Neural crest cell (in vitro differentiated cells): ENCODE data around the gene ELAC2. TPM values are rescaled to one million over a fixed set of nuclear protein-coding genes. Genes with fewer than 3 reads are reported as not detected.

Experiments used
- DNase-seq: peaks from one replicate; pipeline ENCODE4 v3.0.0; 2021; ENCODE audit warnings: low read depth, mixed read lengths, low spot score
- H3K27ac Mint-ChIP-seq: one replicate; pipeline ENCODE4 v1.8.0; 2021; ENCODE audit warnings: mild to moderate bottlenecking, mixed read lengths; ENCODE audit not compliant: unreplicated experiment
- H3K27me3 Mint-ChIP-seq: 2 replicates; pipeline ENCODE4 v1.8.0; 2021; ENCODE audit warnings: low read depth, mild to moderate bottlenecking, mixed read lengths
- H3K36me3 Mint-ChIP-seq: 2 replicates; pipeline ENCODE4 v1.8.0; 2021; ENCODE audit warnings: low read depth, mild to moderate bottlenecking, mixed read lengths
- H3K4me1 Mint-ChIP-seq: 2 replicates; pipeline ENCODE4 v1.8.0; 2021; ENCODE audit warnings: mixed read lengths
- H3K4me3 Mint-ChIP-seq: one replicate; pipeline ENCODE4 v1.8.0; 2021; ENCODE audit warnings: mild to moderate bottlenecking, mixed read lengths
- H3K9me3 Mint-ChIP-seq: 2 replicates; pipeline ENCODE4 v1.8.0; 2021; ENCODE audit warnings: mixed read lengths
- total RNA-seq: library from RNA; stranded (reverse); gene quantifications from 2 replicates; pipeline ENCODE4 v1.2.1, GENCODE V29; 2021
- TF ChIP-seq, protein P1 (sequence below): fragments of 200-600 bp; sonication (generic); conservative IDR thresholded peaks from 2 replicates; pipeline ENCODE4 v1.5.0; 2021; ENCODE audit warnings: antibody characterized with exemption, mild to moderate bottlenecking

Gene ELAC2
- total RNA-seq, 1 donor from 2014 or later, result 66.9 TPM

DNA sequence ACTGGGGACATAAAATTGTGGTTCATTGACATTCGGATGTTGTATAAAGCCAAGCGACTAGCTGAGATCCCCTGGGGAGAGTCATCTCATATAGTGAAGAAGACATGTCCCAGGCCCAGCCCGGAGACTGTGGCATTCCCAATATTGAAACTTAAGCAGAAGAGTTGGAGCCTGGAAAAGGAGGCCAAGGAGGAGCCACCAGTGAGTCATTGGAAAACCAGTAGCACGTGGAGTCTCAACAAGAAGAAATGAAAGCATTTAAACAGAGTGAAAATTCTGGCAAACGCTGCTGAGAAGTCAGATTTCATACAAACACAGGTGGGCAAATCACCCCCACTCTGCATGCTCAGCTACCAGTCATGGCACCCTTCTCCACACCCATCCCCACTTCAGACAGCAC lies 9.4 kb upstream of the ELAC2 start:
- TF ChIP-seq, protein P1, sequence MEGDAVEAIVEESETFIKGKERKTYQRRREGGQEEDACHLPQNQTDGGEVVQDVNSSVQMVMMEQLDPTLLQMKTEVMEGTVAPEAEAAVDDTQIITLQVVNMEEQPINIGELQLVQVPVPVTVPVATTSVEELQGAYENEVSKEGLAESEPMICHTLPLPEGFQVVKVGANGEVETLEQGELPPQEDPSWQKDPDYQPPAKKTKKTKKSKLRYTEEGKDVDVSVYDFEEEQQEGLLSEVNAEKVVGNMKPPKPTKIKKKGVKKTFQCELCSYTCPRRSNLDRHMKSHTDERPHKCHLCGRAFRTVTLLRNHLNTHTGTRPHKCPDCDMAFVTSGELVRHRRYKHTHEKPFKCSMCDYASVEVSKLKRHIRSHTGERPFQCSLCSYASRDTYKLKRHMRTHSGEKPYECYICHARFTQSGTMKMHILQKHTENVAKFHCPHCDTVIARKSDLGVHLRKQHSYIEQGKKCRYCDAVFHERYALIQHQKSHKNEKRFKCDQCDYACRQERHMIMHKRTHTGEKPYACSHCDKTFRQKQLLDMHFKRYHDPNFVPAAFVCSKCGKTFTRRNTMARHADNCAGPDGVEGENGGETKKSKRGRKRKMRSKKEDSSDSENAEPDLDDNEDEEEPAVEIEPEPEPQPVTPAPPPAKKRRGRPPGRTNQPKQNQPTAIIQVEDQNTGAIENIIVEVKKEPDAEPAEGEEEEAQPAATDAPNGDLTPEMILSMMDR, result no peak
- DNase-seq, result no peak
- Mint-ChIP-seq H3K27me3 (peaks cover 7% of the 10 kb centered on the region), H3K27ac (no peak overlapping the region), H3K4me3 (no peak overlapping the region), H3K36me3 (no peaks in the 10 kb centered on the region), H3K4me1 (peaks cover 21% of the 10 kb centered on the region), H3K9me3 (peaks cover 3% of the 10 kb centered on the region)

DNA sequence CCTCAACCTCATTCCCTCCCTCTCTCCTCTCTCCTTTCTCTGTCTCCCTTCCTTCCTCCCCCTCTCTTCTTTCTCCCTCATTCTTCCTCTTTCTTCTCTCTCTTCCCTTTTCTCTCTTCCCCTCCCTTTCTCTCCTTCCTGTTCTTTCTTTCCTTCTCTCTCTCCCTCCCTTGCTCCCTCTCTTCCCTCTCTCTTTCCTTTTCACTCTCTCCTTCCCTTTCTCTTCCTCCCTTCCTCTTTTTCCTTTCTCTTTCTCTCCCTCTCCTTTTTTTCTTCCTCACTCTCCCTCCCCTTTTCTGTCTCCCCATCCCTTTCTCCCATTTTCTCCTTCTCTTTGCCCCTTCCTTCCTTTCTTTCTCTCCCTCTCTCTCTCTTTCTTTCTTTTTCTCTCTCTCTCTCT lies 7.9 kb upstream of the ELAC2 start:
- Mint-ChIP-seq H3K4me3 (no peak overlapping the region), H3K27me3 (peaks cover 7% of the 10 kb centered on the region), H3K27ac (no peak overlapping the region), H3K36me3 (no peaks in the 10 kb centered on the region), H3K4me1 (peaks cover 17% of the 10 kb centered on the region), H3K9me3 (peaks cover 3% of the 10 kb centered on the region)
- TF ChIP-seq, protein P1, result no peak
- no peak for DNase-seq

DNA sequence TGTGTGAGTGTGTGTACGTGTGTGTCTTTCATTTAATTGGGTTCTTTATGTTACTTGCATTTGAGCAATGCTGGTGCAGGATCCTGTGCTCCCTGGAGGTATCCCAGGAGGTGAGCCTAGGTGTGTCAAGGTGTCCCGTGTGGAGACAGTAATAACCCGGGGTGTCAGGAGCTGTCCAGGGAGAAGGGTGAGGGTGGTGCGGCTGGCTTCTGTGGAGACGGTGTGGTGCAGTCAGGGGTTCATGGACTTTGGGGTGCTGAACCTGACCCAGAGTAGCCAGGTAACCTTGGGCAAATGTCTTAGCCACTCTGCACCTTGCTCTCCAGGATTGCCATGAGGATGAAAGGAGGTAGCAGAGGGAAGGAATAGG lies 7.4 kb upstream of the ELAC2 start:
- TF ChIP-seq, protein P1, result no peak
- no peak overlapping the region for H3K27ac Mint-ChIP-seq
- H3K4me1 Mint-ChIP-seq, result peaks cover 14% of the 10 kb centered on the region
- no peak overlapping the region for H3K4me3 Mint-ChIP-seq
- H3K36me3 Mint-ChIP-seq, result no peaks in the 10 kb centered on the region
- DNase-seq, result no peak
- H3K9me3 Mint-ChIP-seq, result peaks cover 3% of the 10 kb centered on the region
- H3K27me3 Mint-ChIP-seq, result peaks cover 7% of the 10 kb centered on the region

DNA sequence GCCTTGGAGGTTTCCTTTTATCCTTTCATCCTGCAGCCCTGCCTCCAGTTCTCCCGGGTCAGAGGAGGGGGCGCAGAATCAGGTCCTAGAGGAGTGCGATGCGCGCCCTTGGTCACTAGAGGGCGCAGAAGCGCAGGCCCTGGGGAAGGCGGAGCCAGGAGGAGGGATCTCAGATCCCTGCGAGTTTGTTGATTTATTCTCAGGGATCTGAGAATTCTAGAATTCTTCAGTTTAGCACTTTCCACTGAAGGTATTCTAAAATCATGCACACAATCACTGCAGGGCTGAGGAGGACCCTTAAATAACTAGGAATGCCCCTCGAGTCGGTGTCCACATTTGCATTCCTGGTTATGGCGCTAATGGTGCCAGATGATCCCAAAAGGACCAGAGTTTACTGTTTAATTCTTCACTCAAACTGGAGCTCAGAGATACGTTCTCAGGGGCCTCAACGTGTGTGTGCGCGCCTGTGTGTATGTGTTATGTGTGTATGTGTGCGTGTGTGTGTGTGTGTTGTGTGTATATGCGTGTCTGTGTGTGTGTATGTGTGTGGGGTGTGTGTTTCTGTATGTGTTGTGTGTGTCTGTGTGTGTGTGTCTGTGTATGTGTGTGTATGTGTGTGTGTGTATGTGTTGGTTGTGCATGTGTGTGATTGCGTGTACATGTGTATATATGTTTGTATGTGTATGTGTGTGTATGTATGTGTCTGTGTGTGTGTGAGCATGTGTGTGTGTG lies 6.9 kb upstream of the ELAC2 start:
- TF ChIP-seq, protein P1, result peak; percentile 95
- Mint-ChIP-seq H3K27me3 (peaks cover 7% of the 10 kb centered on the region), H3K27ac (peak overlapping the region; percentile 30), H3K36me3 (no peaks in the 10 kb centered on the region), H3K9me3 (peaks cover 3% of the 10 kb centered on the region), H3K4me1 (peaks cover 13% of the 10 kb centered on the region), H3K4me3 (peak overlapping the region; percentile 50)
- DNase-seq, result peak; percentile 85

DNA sequence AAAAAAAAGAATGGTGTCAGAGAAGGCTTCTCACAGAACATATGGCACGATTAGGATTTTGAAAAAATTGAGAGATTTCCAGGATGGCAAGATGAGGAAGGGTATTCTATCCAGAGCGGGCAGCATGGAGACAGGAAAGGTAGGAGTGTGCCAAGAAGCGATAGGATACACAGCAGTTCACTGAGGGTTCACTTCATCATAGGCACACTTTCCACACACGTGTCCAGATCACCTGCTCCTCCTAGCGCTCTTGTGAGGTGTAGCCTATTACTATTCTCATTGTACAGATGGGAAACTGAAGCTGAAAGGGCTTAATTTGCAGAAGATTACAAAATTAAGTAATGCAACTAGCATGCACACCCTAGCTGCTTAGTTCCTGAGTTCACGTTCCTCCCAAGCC lies 6.2 kb upstream of the ELAC2 start:
- DNase-seq, result no peak
- Mint-ChIP-seq H3K27me3 (peaks cover 7% of the 10 kb centered on the region), H3K4me1 (peaks cover 13% of the 10 kb centered on the region), H3K27ac (peak overlapping the region; percentile 30), H3K9me3 (peaks cover 3% of the 10 kb centered on the region), H3K4me3 (peak overlapping the region; percentile 50), H3K36me3 (no peaks in the 10 kb centered on the region)
- TF ChIP-seq, protein P1, result no peak
